K562 (cell line): ENCODE data around the gene LMTK2. TPM values are rescaled to one million over a fixed set of nuclear protein-coding genes. Genes with fewer than 3 reads are reported as not detected.

Experiments used
- ATAC-seq: fragments of 200-7000 bp; cut with Tn5 transposase; 3 replicates; pipeline ENCODE4 v1.9.1; 2020; ENCODE audit warnings: moderate library complexity
- BruUV-seq: library from RNA; stranded (reverse); fragments of 400-500 nt; replicated peaks from 2 replicates; lab custom pipeline; 2021; lab: Mats Ljungman, UMichigan
- CTCF ChIA-PET: fragments of 300-600 bp; formaldehyde crosslinking; extraction: SDS; loops from one replicate; lab custom pipeline; 2021; ENCODE audit warnings: low intra/inter-chr PET ratio; lab: Yijun Ruan, JAX
- POLR2A ChIA-PET: fragments of 300-600, 350-650 bp; sonication (Branson Sonifier 250); formaldehyde crosslinking; extraction: SDS; loops from one replicate; lab custom pipeline; 2021; ENCODE audit warnings: antibody characterized with exemption, inconsistent platforms; lab: Yijun Ruan, JAX
- DNase-seq, 4 experiments: peaks; one replicate each; pipeline versions ENCODE4 v3.0.0 to v3.0.0-alpha.2; 2011 to 2018; ENCODE audit warnings: low spot score in 3 of 4, mixed read lengths in 3 of 4; ENCODE audit errors: extremely low read depth in 1 of 4
- FAIRE-seq: peaks from 2 replicates; lab custom pipeline; 2011; peaks lifted over from hg19 to GRCh38; lab: Jason Lieb, UNC
- H2AFZ ChIP-seq: 2 replicates; pipeline ENCODE4 v1.6.0; 2011; ENCODE audit warnings: low read depth, low read length, control low read depth, inconsistent platforms
- H3K27ac ChIP-seq: fragments of 200-600 bp; 3 replicates; pipeline ENCODE4 v1.8.0; 2011; ENCODE audit warnings: low read depth, mild to moderate bottlenecking, control low read depth, inconsistent platforms, low read length, moderate library complexity, mixed read lengths; ENCODE audit errors: extremely low read depth
- H3K27me3 ChIP-seq, 2 experiments: fragments of 300-600 bp in 1 of 2; 2 replicates in 1 of 2; 3 replicates in 1 of 2; pipeline versions ENCODE4 v1.6.0 to v1.8.0; 2011; ENCODE audit warnings: inconsistent platforms in 2 of 2, low read length in 2 of 2, mild to moderate bottlenecking in 1 of 2, mixed read lengths in 1 of 2, moderate library complexity in 1 of 2; ENCODE audit not compliant: control insufficient read depth in 2 of 2, insufficient read depth in 2 of 2
- H3K36me3 ChIP-seq: fragments of 300-600 bp; 3 replicates; pipeline ENCODE4 v1.8.0; 2011; ENCODE audit warnings: mild to moderate bottlenecking, low read length, inconsistent platforms; ENCODE audit not compliant: control insufficient read depth, insufficient read depth
- H3K4me1 ChIP-seq, 2 experiments: fragments of 200-600 bp in 1 of 2; replicated peaks in 1 of 2; 2 replicates in 1 of 2; 3 replicates in 1 of 2; pipeline versions ENCODE4 v1.5.1 to v1.8.0; 2011; ENCODE audit warnings: inconsistent platforms in 2 of 2, low read length in 2 of 2, mild to moderate bottlenecking in 1 of 2, mixed read lengths in 1 of 2, moderate library complexity in 1 of 2; ENCODE audit not compliant: control insufficient read depth in 2 of 2, insufficient read depth in 2 of 2
- H3K4me2 ChIP-seq: 2 replicates; pipeline ENCODE4 v1.6.1; 2011; ENCODE audit warnings: low read length, control low read depth, inconsistent platforms, mixed read lengths; ENCODE audit not compliant: insufficient read depth
- H3K4me3 ChIP-seq: fragments of 200-600 bp; sonication (generic), shearing (Covaris generic); 2 replicates; pipeline ENCODE4 v1.5.1; 2016; ENCODE audit warnings: control low read depth, inconsistent platforms
- H3K79me2 ChIP-seq: fragments of 200-600 bp; 3 replicates; pipeline ENCODE4 v1.8.0; 2011; ENCODE audit warnings: low read length, inconsistent platforms; ENCODE audit not compliant: control insufficient read depth, insufficient read depth
- H3K9ac ChIP-seq, 2 experiments: 2 replicates each; pipeline versions ENCODE4 v1.6.0 to v1.6.1; 2011; ENCODE audit warnings: low read depth in 2 of 2, low read length in 2 of 2, control low read depth in 1 of 2, inconsistent platforms in 1 of 2, mild to moderate bottlenecking in 1 of 2, mixed read lengths in 1 of 2; ENCODE audit not compliant: insufficient read depth in 1 of 2
- H3K9me1 ChIP-seq: one replicate; pipeline ENCODE4 v1.6.0; 2011; ENCODE audit warnings: inconsistent platforms, mild to moderate bottlenecking, low read length, moderate library complexity; ENCODE audit not compliant: control insufficient read depth, insufficient read depth
- H3K9me3 ChIP-seq: replicated peaks from 2 replicates; pipeline ENCODE4 v1.5.1; 2011; ENCODE audit warnings: low read depth, low read length, inconsistent platforms; ENCODE audit not compliant: control insufficient read depth, insufficient read depth
- H4K20me1 ChIP-seq: replicated peaks from 2 replicates; pipeline ENCODE4 v1.6.1; 2011; ENCODE audit warnings: low read length, inconsistent platforms, mixed read lengths; ENCODE audit not compliant: control insufficient read depth, insufficient read depth
- DNMT1 ChIP-seq: fragments of 450-650 bp; IDR thresholded peaks from 2 replicates; pipeline ENCODE4 v1.6.1; 2016; ENCODE audit warnings: antibody characterized with exemption, mild to moderate bottlenecking
- HMG20B ChIP-seq: fragments of 250-450 bp; sonication (Bioruptor Pico); IDR thresholded peaks from 2 replicates; pipeline ENCODE4 v1.5.0; 2021; ENCODE audit warnings: mild to moderate bottlenecking
- KDM4B ChIP-seq, 2 experiments: fragments of 450-650 bp in 1 of 2; sonication (generic) in 1 of 2; IDR thresholded peaks; 2 replicates each; pipeline ENCODE4 v1.6.1; 2016 to 2017; ENCODE audit warnings: borderline replicate concordance in 2 of 2, antibody characterized with exemption in 1 of 2, low read depth in 1 of 2, mild to moderate bottlenecking in 1 of 2
- POLR2G ChIP-seq: fragments of 200-400 bp; formaldehyde crosslinking; IDR thresholded peaks from 2 replicates; pipeline ENCODE4 v1.6.1; 2017; ENCODE audit warnings: low read depth, mild to moderate bottlenecking, antibody characterized with exemption, low read length, moderate library complexity
- TAF7 ChIP-seq: fragments of 450-650 bp; IDR thresholded peaks from 2 replicates; pipeline ENCODE4 v1.6.1; 2016; ENCODE audit warnings: missing genetic modification characterization, missing compliant biosample characterization
- WGBS: fragments of 100-300 bp; shearing (Covaris generic); methylation state at CpG from one replicate; pipeline ENCODE4 v1.1.6; 2016; ENCODE audit warnings: low coverage, mixed read lengths; ENCODE audit not compliant: insufficient coverage; ENCODE audit errors: missing lambda C conversion rate; 5-methylcytosine and 5-hydroxymethylcytosine counted together
- in situ Hi-C: fragments of 300-500 bp; cut with MboI; formaldehyde crosslinking; loops from 4 replicates; pipeline ENCODE4 v1.15.0; 2018; ENCODE audit warnings: inconsistent platforms, mixed read lengths
- intact Hi-C: fragments of 100-400 bp; cut with micrococcal nuclease; formaldehyde crosslinking; loops from 2 replicates; pipeline ENCODE4 v1.14.2; 2022
- polyA plus RNA-seq, 8 experiments: library from polyadenylated mRNA; depleted of rRNA in 4 of 8; stranded (reverse) in 5 of 8; unstranded in 3 of 8; fragments of >200 nt; fragmentation: Nextera tagmentation in 2 of 8; fragmentation: Illumina TruSeq in 1 of 8; extraction: Ambion mirVana in 2 of 8; extraction: Trizol in 1 of 8; gene quantifications; 2 replicates each; pipeline versions ENCODE4 v1.2.1 to v1.2.3, GENCODE V29; 2011 to 2014; ENCODE audit warnings: inconsistent platforms in 1 of 8, missing spikeins in 1 of 8
- total RNA-seq, 7 experiments: library from RNA; depleted of rRNA in 6 of 7; stranded (reverse); fragments of >200 nt in 6 of 7; fragmentation: Illumina TruSeq in 2 of 7; extraction: Trizol in 2 of 7; gene quantifications; 2 replicates each; pipeline versions ENCODE4 v1.2.1 to v1.2.3, GENCODE V29; 2011 to 2021; ENCODE audit warnings: low replicate concordance in 1 of 7
- TF ChIP-seq, protein P1 (sequence below): fragments of 250-450 bp; sonication (Bioruptor Pico); IDR thresholded peaks from 2 replicates; pipeline ENCODE4 v1.4.0; 2020; ENCODE audit warnings: borderline replicate concordance

The LMTK2 gene
- total and polyA plus RNA-seq, 9 of the 15 experiments (the other 6 are each of a cell fraction or from before 2014, with no cell fraction given): 0.78 to 16.4 (median 6.3) TPM

DNA sequence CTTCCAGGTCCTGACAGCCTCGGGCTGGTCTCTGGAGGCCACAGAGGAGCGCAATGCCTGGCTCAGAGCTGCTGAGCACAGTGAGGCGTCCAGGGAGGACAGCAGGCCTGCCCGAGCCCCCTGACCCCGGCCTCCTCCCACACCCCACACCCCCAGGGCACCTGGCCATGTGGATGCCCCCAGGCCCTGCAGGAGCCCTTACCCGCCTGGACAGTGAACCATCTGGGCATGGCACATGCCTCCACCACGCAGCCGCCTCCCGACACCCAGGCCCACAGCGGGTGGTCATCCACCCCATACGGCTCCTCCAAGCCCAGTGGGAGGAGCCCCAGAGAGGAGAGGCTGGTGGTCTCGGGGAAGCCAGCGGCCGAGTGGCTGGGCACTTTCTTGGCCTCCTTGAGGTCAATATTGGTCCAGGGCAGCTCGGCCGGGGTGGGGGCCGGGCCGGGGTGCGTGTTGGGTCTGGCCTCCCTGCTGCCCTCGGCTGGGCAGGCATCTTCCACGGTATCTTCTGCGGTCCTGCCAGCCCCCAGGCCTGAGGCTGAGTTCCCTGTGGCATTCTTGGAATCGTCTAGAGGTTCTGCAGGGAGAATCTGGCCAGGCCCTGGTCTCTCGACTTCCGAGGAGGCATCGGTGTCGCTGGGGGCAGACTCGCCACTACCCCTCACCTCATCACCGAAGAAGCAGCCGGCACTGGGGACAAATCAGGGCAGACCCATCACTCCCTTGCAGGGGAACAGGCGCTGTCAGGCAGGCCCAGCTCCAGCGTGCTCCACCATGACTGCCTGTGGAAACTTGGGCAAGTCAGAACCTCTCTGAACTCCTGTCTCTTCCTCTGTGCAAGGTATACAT lies 126.8 kb downstream of the LMTK2 start:
- ChIA-PET CTCF (no interaction called here), POLR2A (interaction anchor here (0.6 to 1.0 kb wide), 3 partner anchors 17 to 55 kb away, joined by 3 to 5 read pairs (median 3); no protein-coding TSS in a partner anchor)
- TF ChIP-seq POLR2G (peak; percentile 21; the same call in 1 of the 2 replicates), KDM4B (IDR thresholded peaks at IDR 0.05; ENCODE audit: borderline replicate concordance in 2 of 2, low read depth in 1 of 2) (no peak), DNMT1 (no peak), TAF7 (tag) (no peak), HMG20B (CRISPR knock-in tag) (no peak)
- TF ChIP-seq, protein P1, sequence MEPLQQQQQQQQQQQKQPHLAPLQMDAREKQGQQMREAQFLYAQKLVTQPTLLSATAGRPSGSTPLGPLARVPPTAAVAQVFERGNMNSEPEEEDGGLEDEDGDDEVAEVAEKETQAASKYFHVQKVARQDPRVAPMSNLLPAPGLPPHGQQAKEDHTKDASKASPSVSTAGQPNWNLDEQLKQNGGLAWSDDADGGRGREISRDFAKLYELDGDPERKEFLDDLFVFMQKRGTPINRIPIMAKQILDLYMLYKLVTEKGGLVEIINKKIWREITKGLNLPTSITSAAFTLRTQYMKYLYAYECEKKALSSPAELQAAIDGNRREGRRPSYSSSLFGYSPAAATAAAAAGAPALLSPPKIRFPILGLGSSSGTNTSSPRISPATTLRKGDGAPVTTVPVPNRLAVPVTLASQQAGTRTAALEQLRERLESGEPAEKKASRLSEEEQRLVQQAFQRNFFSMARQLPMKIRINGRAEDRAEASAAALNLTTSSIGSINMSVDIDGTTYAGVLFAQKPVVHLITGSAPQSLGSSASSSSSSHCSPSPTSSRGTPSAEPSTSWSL (CRISPR knock-in tag): no peak
- no peak overlapping the region for H3K27ac ChIP-seq
- peaks cover 0 to 47% of the 10 kb centered on the region in 2 experiments; a peak in 1 of 5 replicates for H3K4me1 ChIP-seq
- H3K36me3 ChIP-seq: no peaks in the 10 kb centered on the region
- no peaks in the 10 kb centered on the region for H3K9me3 ChIP-seq
- no peak overlapping the region for H3K9ac ChIP-seq
- H3K9me1 ChIP-seq: no peaks in the 10 kb centered on the region
- no peak overlapping the region for H3K4me3 ChIP-seq
- peaks cover 6% of the 10 kb centered on the region; the same call in 1 of the 2 replicates for H4K20me1 ChIP-seq
- no peak overlapping the region for H2AFZ ChIP-seq
- H3K79me2 ChIP-seq: no peaks in the 10 kb centered on the region
- H3K27me3 ChIP-seq: peaks cover 7 to 47% of the 10 kb centered on the region in 2 experiments
- no peak for ATAC-seq
- 46% methylated on average over 23 of the region's 32 CpGs for WGBS
- in situ Hi-C loops (no loop called here), intact Hi-C loops (no loop called here)
- H3K4me2 ChIP-seq: no peak overlapping the region
- peak in 1 of 4 experiments; percentile 7 for DNase-seq
- no TSS peak for BruUV-seq
- FAIRE-seq: no peak
